Activated CD4-positive, alpha-beta T cell treated with anti-CD3 and anti-CD28 coated beads, Interleukin-2, amount 50 U/mL, for 48 hours (primary cell): ENCODE data around the gene AUNIP.
A peak's percentile ranks its signal among the peaks of the same experiment; 100 is the strongest.

ENCODE experiments used
- DNase-seq, 2 experiments: peaks; one replicate each; pipeline ENCODE4 v3.0.0-alpha.2; 2020

AUNIP gene

DNA sequence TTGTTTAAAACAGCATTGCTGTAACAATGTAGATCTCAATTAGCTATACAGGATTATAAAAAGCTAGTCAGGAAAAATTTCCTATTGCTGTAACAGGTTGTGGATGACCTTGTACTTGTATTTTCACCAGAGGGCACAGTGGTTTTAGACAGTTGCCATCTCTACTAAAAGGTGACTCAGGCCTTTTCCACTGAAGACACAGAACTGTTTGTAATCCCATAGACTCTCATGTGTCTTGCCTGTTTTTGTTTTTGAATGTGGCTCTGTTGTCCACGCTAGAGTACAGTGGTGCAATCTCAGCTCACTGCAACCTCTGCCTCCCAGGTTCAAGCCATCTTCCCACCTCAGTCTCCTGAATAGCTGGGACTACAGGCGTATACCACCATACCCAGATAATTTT, 33.7 kb downstream of the AUNIP start:
- DNase-seq = no peak

DNA sequence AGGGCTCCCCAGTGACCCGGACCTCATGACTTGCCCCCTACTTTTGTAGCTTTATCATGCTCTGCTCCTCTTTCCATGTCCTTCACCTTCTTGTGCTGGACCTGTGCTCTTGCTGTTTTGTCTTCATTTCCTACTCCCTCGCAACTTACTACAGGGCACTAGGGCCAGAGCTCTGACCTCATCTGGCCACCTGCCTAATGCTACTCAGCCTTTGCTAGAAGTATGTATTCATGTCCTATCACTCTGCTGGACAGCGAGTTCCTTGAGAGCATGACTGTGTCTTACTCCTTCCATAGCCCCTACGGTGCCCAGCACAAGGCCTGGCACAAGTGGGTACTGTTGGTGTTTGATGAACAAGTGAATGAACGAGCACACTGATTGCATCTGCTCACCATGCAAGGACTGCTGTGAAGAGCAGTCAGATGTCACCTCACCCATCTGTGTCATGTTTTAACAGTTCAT, 37.6 kb downstream of the AUNIP start:
- no peak for DNase-seq

DNA sequence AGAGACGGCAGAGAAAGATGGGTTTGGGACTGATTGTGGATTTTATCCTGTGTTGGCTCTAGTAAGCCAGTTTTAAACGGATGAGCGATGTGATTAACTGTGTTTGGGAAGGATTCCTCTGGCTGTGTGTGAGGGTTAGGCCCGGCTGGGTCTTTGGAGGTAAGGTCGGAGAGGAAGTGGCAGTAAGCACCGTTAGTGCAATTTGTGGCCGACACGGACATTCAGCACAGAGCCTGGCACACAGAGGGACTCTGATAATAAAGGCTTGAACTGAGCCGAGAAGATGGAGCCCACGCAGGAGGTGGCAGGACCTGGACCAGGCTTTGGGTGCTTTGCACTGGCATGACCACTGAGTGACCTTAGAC, 38.2 kb downstream of the AUNIP start:
- DNase-seq = no peak

DNA sequence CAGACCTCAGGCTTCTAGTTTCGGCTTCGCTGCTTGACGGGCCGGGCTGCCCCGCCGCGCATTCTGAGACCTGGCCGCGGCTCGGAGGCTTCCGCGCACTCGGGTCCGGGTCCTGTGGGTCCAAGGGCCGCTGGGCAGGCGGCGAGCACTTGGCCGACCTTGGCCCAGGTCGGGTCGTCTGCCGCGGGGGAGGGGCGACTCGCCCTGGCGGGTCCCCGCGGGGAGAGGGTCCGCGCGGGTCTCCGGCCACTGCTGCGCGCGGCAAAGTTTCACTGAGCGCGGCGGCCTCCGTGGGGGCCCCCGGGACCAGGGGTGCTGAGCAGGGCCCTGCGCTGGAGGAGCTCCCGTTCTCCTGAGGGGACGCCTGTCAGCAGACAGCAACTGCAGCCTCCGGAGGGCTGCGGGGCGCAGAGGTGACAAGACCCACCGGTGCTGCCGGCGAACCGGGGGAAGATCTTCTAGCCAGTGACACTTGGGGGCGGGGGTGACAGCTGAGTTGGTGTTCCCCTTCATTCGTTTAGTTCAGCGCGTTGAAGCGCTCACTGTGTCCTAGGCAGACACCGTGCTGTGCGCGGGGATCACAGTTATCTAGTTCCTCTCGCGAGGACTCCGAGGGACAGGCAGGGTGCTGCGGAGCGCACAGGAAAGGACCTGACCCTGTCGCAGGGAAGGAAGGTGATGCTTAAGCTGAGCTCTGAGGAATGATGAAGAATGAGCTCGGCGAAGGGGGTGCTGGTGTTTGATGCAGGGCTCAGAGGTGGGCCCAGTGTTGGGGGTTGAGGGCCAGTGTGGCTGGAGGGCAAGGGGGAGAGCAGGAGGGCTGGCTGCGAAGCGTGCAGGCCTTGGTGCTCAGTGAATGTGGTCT, 38.8 kb downstream of the AUNIP start:
- peak; percentile 63 to 72 for DNase-seq

DNA sequence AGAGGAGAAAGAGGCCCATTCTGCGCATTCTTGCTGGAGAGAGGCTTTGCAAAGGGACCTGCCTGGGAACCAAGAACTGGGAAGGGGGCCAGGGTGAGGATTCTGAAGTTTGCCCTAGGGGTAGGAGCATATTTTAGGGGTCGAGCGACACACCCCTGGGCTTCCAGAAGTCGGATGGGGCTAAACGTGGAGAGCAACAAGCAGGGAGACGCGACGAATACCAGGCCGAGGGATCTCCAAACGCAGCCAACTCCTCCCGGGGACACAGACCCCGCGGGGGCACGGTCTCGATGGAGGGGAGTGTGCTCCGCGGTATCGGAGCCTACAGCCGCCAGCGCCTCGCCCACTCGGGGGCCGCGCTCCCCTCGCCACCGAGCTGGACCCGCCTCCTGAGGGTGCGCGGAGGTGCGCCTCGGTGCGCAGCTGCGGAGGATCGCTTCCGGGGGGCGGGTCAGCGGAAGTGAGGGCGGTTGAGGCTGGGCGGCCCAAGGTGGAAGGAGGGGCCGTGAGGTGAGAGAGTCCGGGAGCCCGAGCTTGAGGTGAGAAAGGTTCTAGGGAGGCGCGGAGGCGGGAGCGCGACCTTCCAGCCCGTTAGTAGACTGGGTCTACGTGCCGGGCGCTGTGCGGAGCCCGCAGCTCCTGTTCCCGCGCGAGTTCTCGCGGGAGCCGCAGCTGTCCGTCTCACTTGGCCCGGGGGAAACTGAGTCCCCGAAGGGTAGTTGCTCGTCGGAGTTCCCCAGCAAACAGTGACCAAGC, 39.6 kb downstream of the AUNIP start, which contains the start of gene MTFR1L:
Gene MTFR1L, plus strand, starts transcription at position 464 of the 756 bp plus-strand sequence. CDS start 3,151 bp downstream, outside the sequence.
- DNase-seq = peak; percentile 94 to 96

DNA sequence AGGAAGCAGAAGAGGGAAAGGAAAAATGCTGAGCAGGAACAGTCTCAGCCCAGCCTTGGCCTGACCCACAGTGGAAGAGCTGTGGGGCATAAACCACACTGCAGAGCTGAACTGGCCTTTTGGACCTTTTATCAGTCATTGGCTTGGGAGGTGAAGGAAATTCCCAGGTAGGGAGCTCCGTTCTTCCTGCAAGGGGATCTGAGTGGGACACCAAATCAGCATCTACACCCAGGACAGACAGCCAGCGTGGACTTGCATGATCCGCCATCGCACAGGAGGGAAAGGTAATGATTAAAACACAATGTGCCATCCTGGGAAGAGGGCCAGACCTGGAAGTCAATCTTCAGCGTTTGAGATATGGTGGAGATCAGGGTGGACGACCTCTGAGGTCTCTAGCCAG, 40.7 kb downstream of the AUNIP start:
- no peak for DNase-seq

DNA sequence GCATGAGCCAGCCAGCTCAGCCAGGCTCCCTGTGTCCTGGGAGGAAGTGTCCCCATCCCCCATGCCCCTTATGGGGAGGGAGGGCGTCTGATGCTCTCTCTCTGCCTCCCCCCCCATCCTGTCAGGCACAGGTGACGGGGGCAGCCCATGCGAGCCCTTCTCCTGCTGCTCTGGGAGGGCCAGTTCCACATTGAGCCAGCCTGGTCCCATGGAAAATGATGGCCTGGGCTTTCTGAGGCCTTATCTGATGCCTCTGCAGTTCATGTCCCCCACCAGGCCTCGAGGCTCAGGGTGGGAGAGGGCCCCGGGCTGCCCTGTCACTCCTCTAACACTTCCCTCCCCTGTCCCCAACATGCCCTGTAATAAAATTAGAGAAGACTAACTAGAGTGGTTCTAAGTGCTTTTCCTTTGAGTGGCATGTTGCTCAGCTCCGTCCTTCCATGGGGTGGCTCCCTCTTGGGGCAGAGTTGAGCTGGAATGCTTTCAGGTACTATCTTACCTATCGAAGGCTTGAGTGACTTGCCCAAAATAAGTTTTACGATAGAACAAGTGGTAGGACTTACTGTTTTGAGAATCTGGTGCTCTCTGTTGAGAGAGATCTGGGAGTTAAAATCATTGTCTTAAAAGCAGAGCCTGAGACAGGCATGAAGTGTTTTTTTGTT, 41.3 kb downstream of the AUNIP start:
- no peak for DNase-seq

DNA sequence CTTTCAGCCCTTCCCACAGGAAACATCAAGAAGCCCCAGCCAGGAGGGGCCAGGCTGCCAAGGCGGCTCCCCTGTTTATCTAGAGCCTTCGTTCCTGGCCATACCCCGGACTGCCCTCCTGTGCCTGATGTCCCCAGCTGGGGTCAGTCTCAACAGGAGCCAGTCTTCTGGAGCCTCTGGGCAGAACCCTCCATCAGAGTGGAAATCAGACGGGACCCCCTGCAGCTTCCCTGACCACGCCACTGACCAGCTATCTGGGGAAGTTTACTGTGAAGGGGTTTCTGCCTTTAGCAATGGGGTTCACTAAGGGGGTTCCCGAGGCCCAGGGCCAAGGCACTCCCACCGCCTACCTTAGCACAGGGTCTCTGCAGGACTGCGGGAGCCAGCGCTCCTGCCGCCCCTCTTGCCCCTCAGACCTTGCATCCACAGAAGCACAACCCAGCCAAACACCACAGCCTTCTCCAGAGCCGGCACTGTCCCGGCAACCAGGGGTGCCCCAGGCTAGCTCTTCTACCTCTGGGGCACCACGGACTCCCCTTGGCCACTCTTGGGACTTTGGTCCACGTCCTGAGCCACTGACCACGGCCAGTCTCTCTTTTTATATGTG, 43.0 kb downstream of the AUNIP start:
- no peak for DNase-seq

DNA sequence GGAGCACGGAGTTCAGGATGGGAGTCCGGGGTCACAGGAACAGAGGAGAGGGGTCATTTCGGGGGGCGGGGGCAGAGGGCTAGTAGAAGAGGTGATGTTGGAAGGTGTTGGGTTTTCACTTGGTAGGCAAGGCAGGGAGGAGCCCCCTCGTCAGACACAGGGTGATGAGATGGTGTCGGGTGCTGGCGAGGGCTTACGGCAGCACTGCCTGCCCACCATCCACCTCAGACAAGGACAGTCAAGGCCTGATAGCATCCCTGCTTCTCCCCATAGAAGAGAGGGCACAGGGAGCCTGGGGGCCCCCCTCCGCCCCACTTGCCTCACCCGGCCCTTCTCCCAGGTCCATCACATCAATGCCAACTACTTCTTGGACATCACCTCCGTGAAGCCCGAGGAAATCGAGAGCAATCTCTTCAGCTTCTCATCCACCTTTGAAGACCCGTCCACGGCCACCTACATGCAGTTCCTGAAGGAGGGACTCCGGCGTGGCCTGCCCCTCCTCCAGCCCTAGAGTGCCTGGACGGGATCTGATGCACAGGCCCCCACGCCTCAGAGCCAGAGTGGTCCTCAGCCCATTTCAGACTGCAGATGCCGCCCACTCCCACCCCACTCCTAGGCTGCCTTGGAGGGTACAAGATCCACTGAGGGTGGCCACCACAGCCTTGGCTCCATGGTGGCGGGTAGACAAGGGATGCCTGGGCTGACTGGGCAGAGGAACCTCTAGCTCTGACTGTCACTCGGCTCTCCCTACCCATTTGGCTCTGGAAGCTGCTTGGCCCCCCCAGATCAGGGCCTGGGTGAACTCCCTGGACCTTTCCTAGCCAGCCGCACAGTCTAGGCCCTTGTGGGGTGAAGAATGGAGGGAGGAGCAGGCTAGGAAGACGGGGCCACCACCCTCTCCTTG, 43.8 kb downstream of the AUNIP start:
- no peak for DNase-seq

DNA sequence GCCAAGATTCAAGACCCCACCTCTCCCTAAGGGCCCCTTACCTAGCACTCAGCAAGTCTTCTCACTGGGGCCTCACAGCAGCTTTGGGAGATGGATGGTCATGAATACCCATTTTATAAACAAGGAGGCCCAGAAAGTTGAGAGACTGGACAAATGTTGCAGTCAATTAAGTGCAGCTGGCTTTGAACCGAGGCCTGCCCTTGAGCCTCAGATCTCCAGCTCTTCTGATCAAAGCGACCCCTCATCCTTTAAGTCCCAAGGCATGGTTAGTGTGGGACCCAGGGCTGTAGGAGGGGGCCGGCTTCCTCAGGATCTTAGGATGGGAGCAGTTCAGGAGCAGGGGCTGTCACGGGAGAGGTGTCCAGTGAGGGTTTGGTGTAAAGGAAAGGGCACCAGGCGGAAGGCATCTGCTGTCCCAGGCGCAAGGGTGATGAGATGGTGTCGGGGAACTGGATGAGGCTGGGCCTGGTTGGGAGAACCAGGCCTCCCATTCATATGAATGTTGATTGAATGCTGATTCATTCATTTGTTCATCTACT, 44.6 kb downstream of the AUNIP start:
- DNase-seq = no peak

DNA sequence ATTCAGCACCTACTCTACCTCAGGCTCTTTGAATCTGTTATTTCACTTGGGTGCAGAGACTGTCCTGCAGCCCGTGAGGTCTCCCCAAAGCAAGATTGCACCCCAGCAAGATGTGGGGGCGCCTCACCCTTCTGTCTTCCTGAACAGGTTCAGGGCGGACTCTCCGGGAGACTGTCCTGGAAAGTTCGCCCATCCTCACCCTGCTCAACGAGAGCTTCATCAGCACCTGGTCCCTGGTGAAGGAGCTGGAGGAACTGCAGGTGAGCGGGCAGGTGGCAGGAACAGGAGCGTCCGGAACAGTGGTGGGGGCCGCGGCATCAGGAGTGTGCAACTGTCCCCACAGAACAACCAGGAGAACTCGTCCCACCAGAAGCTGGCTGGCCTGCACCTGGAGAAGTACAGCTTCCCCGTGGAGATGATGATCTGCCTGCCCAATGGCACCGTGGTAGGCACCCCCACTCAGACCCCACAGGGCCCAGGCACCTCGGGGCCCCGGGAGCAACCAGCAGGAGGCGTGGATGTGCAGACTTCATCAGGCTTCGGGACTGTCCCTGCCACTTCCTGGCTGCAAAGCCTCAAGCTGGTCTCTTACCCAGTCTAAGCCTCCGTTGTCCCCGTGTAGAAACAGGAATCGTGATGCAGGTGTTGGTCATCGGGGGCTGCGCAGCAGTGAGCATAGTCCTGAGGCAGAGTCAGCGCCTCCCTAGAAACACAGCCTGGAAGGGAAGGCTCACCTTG, 45.4 kb downstream of the AUNIP start:
- DNase-seq = no peak

DNA sequence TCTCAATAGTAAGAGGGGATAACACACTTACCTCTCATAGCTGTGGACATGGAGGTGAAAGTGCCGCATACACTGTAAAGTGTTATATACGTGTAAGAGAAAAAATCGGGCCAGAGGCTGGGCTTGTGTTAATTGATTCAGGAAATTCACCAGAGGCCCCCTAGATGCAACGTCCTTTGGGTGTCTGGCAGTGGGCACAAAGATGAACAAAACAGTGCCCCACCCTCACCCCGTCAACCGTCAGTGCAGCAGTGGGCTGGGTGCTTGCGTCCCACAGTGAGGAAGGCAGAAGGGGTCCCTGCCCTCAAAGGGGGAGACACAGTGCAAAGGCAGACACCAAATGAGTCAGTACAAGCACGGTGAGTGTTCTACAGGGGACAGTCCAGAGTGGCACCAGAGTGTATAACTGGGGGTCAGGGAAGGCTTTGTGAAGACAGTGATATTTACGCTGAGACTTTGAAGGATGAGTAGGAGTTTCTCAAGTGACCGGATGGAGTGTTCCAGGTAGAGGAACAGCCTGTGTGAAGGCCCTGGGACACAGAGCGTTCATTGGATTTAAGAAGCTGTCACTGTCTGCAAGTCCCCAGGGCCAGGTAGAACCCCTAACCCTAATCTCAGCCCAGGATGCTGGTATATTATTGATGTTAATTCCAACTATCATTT, 46.1 kb downstream of the AUNIP start:
- no peak for DNase-seq

DNA sequence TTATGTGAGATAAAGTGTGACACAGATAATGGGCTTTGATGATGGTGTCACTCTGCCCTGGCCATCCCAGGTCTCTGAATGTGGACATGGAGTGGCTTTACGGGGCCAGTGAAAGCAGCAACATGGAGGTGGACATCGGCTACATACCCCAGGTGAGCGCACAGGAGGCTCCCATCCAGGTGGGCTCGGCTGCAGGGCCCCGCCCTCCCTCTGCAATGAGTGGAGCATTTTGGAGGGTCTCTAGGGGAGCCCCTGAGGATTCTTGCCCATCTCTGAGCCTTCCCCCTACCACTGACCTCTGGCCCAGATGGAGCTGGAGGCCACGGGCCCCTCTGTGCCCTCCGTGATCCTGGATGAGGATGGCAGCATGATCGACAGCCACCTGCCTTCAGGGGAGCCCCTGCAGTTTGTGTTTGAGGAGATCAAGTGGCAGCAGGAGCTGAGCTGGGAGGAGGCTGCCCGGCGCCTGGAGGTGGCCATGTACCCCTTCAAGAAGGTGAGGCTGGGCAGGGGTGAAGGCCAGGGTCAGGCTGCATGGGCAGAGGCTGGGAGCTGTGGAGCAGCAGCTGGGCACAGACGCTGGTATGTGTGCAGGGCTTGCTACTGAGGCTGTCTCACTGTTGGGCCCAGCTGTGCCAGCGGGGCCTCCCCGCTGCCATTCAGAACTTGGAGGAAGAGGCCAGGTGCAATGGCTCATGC, 47.7 kb downstream of the AUNIP start:
- no peak for DNase-seq

DNA sequence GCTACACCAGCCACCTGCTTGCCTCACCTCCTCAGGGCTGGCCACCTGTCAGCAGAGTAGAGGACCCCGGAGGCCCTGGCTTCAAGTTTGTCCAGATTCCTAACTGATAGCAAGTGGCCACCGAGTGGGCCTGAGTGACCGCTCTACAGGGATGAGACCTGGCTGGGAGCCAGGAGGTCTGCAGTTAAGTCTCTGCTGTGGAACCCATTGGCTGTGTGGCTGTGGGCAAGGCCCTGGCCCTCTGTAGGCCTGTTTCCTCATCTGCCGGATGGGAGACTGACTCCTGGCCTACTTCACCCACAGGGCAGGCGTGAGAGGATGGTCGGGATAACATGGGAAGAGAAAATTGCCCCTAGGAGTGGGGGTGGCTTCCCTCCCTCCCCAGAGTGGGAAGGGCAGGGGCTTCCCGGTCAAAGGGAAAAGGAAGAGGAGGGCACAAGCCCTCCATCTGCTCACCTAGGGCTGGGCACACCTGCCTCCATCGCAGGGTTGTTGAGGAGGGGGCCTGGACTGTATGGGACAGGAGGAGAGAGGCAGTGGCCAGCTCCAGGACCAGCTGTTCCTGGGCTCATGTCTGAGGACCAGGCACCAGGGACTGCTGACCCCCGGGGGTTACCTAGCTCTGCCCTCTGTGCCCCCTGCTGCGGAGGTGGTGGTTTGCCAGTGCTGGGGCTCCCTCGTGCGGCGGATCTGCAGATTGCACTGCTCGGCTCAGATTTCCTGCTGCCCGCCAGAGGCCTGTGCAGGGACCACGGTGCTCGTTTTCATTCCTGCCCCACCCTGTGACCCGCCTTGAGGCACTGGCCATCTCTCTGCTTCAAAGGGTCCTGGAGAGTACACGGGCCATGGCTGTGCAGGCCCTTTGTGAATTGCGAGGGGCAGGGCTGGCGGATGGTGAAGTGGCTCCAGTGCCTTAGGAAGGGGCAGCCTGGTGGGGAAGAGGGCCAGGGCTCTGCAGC, 48.6 kb downstream of the AUNIP start:
- peak; percentile 86 to 88 for DNase-seq

DNA sequence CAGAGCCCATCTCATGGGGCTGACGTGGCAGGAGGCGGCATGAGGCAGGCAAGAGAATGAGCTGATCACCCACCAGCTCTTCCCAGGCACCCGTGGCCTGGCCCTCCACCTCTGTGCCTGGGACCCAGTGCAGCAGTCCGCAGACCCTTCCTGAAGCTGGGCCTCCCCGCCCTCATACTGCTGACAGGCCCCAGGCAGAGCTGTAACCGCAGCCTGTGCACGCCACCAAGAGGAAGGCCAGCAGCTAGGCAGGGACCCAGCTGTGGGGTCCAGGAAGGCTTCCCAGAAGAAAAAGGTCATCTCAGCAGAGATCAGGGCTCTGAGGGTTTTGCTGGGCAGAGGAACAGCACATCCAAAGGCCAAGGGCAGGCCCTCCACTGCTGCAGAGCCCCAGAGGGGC, 49.3 kb downstream of the AUNIP start:
- no peak for DNase-seq

DNA sequence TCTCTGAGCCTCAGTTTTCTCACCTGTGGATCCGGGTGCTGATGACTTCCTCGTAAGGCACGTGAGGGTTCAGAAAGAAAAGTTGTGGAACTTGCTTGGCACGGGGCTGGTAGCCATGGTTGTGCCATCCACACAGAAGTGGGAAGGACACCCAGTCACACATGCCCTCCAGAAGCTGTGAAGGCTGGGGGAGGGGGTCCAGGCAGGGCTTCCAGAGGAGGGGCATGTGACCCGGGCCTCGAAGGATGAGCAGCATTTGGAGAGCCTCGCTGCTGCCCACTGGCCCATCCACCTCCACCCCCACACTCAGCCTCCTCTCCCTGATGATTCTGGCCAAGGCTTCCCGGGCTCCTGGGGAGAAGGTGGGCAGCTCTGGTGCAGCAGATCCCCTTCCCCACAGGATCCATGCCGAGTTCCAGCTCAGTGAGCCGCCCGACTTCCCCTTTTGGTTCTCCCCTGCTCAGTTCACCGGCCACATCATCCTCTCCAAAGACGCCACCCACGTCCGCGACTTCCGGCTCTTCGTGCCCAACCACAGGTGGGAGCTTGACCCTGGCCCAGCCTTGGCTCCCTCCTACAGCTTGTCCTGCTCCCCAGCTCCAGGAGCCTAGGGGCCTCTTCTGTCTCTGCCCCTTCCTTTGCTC, 49.9 kb downstream of the AUNIP start:
- DNase-seq = no peak

DNA sequence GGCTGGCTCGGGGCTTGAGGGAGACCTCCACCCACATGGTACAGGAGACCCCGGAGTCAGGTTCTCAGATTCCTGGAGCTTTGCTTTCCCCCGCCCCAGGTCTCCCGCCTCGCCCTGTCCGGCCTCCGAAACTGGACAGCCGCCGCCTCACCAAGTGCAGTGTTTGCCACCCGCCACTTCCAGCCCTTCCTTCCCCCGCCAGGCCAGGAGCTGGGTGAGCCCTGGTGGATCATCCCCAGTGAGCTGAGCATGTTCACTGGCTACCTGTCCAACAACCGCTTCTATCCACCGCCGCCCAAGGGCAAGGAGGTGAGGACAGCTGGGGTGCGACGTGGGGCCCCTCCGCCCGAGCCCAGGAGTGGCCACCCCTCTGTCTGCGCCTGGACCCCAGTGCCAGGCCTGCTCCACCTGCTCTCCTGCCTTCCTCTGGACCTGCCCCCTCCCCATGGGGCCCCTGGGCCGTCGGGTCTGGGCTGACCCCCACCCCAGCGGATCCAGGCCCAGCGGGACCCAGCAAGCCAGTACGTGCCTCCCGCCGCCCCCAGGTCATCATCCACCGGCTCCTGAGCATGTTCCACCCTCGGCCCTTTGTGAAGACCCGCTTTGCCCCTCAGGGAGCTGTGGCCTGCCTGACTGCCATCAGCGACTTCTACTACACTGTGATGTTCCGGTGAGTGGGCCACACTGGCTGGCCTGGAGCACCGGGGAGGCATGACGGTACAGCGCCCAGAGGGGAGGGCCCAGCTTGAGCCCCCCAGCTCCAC, 50.6 kb downstream of the AUNIP start:
- no peak for DNase-seq
